K562 (cell line): ENCODE results near the gene HDAC9. TPM values are rescaled to one million over a fixed set of nuclear protein-coding genes. Genes with fewer than 3 reads are reported as not detected.

Experiments
- ATAC-seq: fragments of 200-7000 bp; cut with Tn5 transposase; 3 replicates; pipeline ENCODE4 v1.9.1; 2020; ENCODE audit warnings: moderate library complexity
- BruUV-seq: library from RNA; stranded (reverse); fragments of 400-500 nt; replicated peaks from 2 replicates; lab custom pipeline; 2021; lab: Mats Ljungman, UMichigan
- CTCF ChIA-PET: fragments of 300-600 bp; formaldehyde crosslinking; extraction: SDS; loops from one replicate; lab custom pipeline; 2021; ENCODE audit warnings: low intra/inter-chr PET ratio; lab: Yijun Ruan, JAX
- POLR2A ChIA-PET: fragments of 300-600, 350-650 bp; sonication (Branson Sonifier 250); formaldehyde crosslinking; extraction: SDS; loops from one replicate; lab custom pipeline; 2021; ENCODE audit warnings: antibody characterized with exemption, inconsistent platforms; lab: Yijun Ruan, JAX
- DNase-seq, 4 experiments: peaks; one replicate each; pipeline versions ENCODE4 v3.0.0 to v3.0.0-alpha.2; 2011 to 2018; ENCODE audit warnings: low spot score in 3 of 4, mixed read lengths in 3 of 4; ENCODE audit errors: extremely low read depth in 1 of 4
- FAIRE-seq: peaks from 2 replicates; lab custom pipeline; 2011; peaks lifted over from hg19 to GRCh38; lab: Jason Lieb, UNC
- H2AFZ ChIP-seq: 2 replicates; pipeline ENCODE4 v1.6.0; 2011; ENCODE audit warnings: low read depth, low read length, control low read depth, inconsistent platforms
- H3K27ac ChIP-seq: fragments of 200-600 bp; 3 replicates; pipeline ENCODE4 v1.8.0; 2011; ENCODE audit warnings: low read depth, mild to moderate bottlenecking, control low read depth, inconsistent platforms, low read length, moderate library complexity, mixed read lengths; ENCODE audit errors: extremely low read depth
- H3K27me3 ChIP-seq, 2 experiments: fragments of 300-600 bp in 1 of 2; 2 replicates in 1 of 2; 3 replicates in 1 of 2; pipeline versions ENCODE4 v1.6.0 to v1.8.0; 2011; ENCODE audit warnings: inconsistent platforms in 2 of 2, low read length in 2 of 2, mild to moderate bottlenecking in 1 of 2, mixed read lengths in 1 of 2, moderate library complexity in 1 of 2; ENCODE audit not compliant: control insufficient read depth in 2 of 2, insufficient read depth in 2 of 2
- H3K36me3 ChIP-seq: fragments of 300-600 bp; 3 replicates; pipeline ENCODE4 v1.8.0; 2011; ENCODE audit warnings: mild to moderate bottlenecking, low read length, inconsistent platforms; ENCODE audit not compliant: control insufficient read depth, insufficient read depth
- H3K4me1 ChIP-seq, 2 experiments: fragments of 200-600 bp in 1 of 2; replicated peaks in 1 of 2; 2 replicates in 1 of 2; 3 replicates in 1 of 2; pipeline versions ENCODE4 v1.5.1 to v1.8.0; 2011; ENCODE audit warnings: inconsistent platforms in 2 of 2, low read length in 2 of 2, mild to moderate bottlenecking in 1 of 2, mixed read lengths in 1 of 2, moderate library complexity in 1 of 2; ENCODE audit not compliant: control insufficient read depth in 2 of 2, insufficient read depth in 2 of 2
- H3K4me2 ChIP-seq: 2 replicates; pipeline ENCODE4 v1.6.1; 2011; ENCODE audit warnings: low read length, control low read depth, inconsistent platforms, mixed read lengths; ENCODE audit not compliant: insufficient read depth
- H3K4me3 ChIP-seq: fragments of 200-600 bp; sonication (generic), shearing (Covaris generic); 2 replicates; pipeline ENCODE4 v1.5.1; 2016; ENCODE audit warnings: control low read depth, inconsistent platforms
- H3K79me2 ChIP-seq: fragments of 200-600 bp; 3 replicates; pipeline ENCODE4 v1.8.0; 2011; ENCODE audit warnings: low read length, inconsistent platforms; ENCODE audit not compliant: control insufficient read depth, insufficient read depth
- H3K9ac ChIP-seq, 2 experiments: 2 replicates each; pipeline versions ENCODE4 v1.6.0 to v1.6.1; 2011; ENCODE audit warnings: low read depth in 2 of 2, low read length in 2 of 2, control low read depth in 1 of 2, inconsistent platforms in 1 of 2, mild to moderate bottlenecking in 1 of 2, mixed read lengths in 1 of 2; ENCODE audit not compliant: insufficient read depth in 1 of 2
- H3K9me1 ChIP-seq: one replicate; pipeline ENCODE4 v1.6.0; 2011; ENCODE audit warnings: inconsistent platforms, mild to moderate bottlenecking, low read length, moderate library complexity; ENCODE audit not compliant: control insufficient read depth, insufficient read depth
- H3K9me3 ChIP-seq: replicated peaks from 2 replicates; pipeline ENCODE4 v1.5.1; 2011; ENCODE audit warnings: low read depth, low read length, inconsistent platforms; ENCODE audit not compliant: control insufficient read depth, insufficient read depth
- H4K20me1 ChIP-seq: replicated peaks from 2 replicates; pipeline ENCODE4 v1.6.1; 2011; ENCODE audit warnings: low read length, inconsistent platforms, mixed read lengths; ENCODE audit not compliant: control insufficient read depth, insufficient read depth
- CBX1 ChIP-seq: sonication (generic); IDR thresholded peaks from 2 replicates; pipeline ENCODE4 v1.6.1; 2016; ENCODE audit warnings: antibody characterized with exemption, low read depth, mild to moderate bottlenecking
- DNMT1 ChIP-seq: fragments of 450-650 bp; IDR thresholded peaks from 2 replicates; pipeline ENCODE4 v1.6.1; 2016; ENCODE audit warnings: antibody characterized with exemption, mild to moderate bottlenecking
- FOXJ2 ChIP-seq: fragments of 200-800 bp; sonication (Bioruptor generic); IDR thresholded peaks from 2 replicates; pipeline ENCODE4 v1.6.1; 2016; ENCODE audit warnings: missing genetic modification characterization, missing compliant biosample characterization
- GABPA ChIP-seq: fragments of 200-800 bp; sonication (Bioruptor generic); conservative IDR thresholded peaks from 2 replicates; pipeline ENCODE4 v1.6.1; 2016; ENCODE audit warnings: low read depth, missing genetic modification characterization, missing compliant biosample characterization
- HDAC8 ChIP-seq: fragments of 450-650 bp; IDR thresholded peaks from 2 replicates; pipeline ENCODE4 v1.6.1; 2016; ENCODE audit warnings: mild to moderate bottlenecking, missing genetic modification characterization, moderate library complexity, missing compliant biosample characterization
- KAT7 ChIP-seq: sonication (generic); formaldehyde crosslinking; IDR thresholded peaks from 2 replicates; pipeline ENCODE4 v1.8.0; 2022; ENCODE audit warnings: missing genetic modification reagents, mild to moderate bottlenecking, borderline replicate concordance
- POLR2AphosphoS2 ChIP-seq: IDR thresholded peaks from 2 replicates; pipeline ENCODE4 v1.6.1; 2012; ENCODE audit warnings: low read length, improper control_type of control experiment
- POLR2AphosphoS5 ChIP-seq: IDR thresholded peaks from 2 replicates; pipeline ENCODE4 v1.6.1; 2011; ENCODE audit warnings: mild to moderate bottlenecking, low read depth, low read length, moderate library complexity; ENCODE audit not compliant: control insufficient read depth, insufficient read depth
- TCF7 ChIP-seq: sonication (generic); IDR thresholded peaks from 2 replicates; pipeline ENCODE4 v1.6.1; 2016; ENCODE audit warnings: antibody characterized with exemption, borderline replicate concordance
- U2AF2 ChIP-seq: fragments of 200-400 bp; formaldehyde crosslinking; optimal IDR thresholded peaks from 2 replicates; pipeline ENCODE3; 2017; ENCODE audit warnings: low read depth, mild to moderate bottlenecking, low read length
- ZNF146 ChIP-seq: IDR thresholded peaks from one replicate; pipeline ENCODE4 v1.6.1; 2018; ENCODE audit warnings: missing compliant biosample characterization; ENCODE audit not compliant: unreplicated experiment
- ZNF165 ChIP-seq: fragments of 250-450 bp; sonication (Bioruptor Pico); IDR thresholded peaks from 2 replicates; pipeline ENCODE4 v1.4.0; 2020; ENCODE audit warnings: borderline replicate concordance
- ZNF586 ChIP-seq: fragments of 450-650 bp; formaldehyde crosslinking; conservative IDR thresholded peaks from 2 replicates; pipeline ENCODE4 v1.4.0; 2020; ENCODE audit warnings: mild to moderate bottlenecking, moderate library complexity
- ZNF77 ChIP-seq: fragments of 250-450 bp; sonication (Bioruptor Pico); IDR thresholded peaks from 2 replicates; pipeline ENCODE4 v1.5.0; 2020
- WGBS: fragments of 100-300 bp; shearing (Covaris generic); methylation state at CpG from one replicate; pipeline ENCODE4 v1.1.6; 2016; ENCODE audit warnings: low coverage, mixed read lengths; ENCODE audit not compliant: insufficient coverage; ENCODE audit errors: missing lambda C conversion rate; 5-methylcytosine and 5-hydroxymethylcytosine counted together
- in situ Hi-C: fragments of 300-500 bp; cut with MboI; formaldehyde crosslinking; loops from 4 replicates; pipeline ENCODE4 v1.15.0; 2018; ENCODE audit warnings: inconsistent platforms, mixed read lengths
- intact Hi-C: fragments of 100-400 bp; cut with micrococcal nuclease; formaldehyde crosslinking; loops from 2 replicates; pipeline ENCODE4 v1.14.2; 2022
- polyA plus RNA-seq, 8 experiments: library from polyadenylated mRNA; depleted of rRNA in 4 of 8; stranded (reverse) in 5 of 8; unstranded in 3 of 8; fragments of >200 nt; fragmentation: Nextera tagmentation in 2 of 8; fragmentation: Illumina TruSeq in 1 of 8; extraction: Ambion mirVana in 2 of 8; extraction: Trizol in 1 of 8; gene quantifications; 2 replicates each; pipeline versions ENCODE4 v1.2.1 to v1.2.3, GENCODE V29; 2011 to 2014; ENCODE audit warnings: inconsistent platforms in 1 of 8, missing spikeins in 1 of 8
- total RNA-seq, 7 experiments: library from RNA; depleted of rRNA in 6 of 7; stranded (reverse); fragments of >200 nt in 6 of 7; fragmentation: Illumina TruSeq in 2 of 7; extraction: Trizol in 2 of 7; gene quantifications; 2 replicates each; pipeline versions ENCODE4 v1.2.1 to v1.2.3, GENCODE V29; 2011 to 2021; ENCODE audit warnings: low replicate concordance in 1 of 7
- TF ChIP-seq, protein P1 (sequence below): sonication (generic); formaldehyde crosslinking; IDR thresholded peaks from 2 replicates; pipeline ENCODE4 v1.9.0; 2022; ENCODE audit warnings: mild to moderate bottlenecking, missing genetic modification reagents
- TF ChIP-seq, protein P2 (sequence below): fragments of 250-450 bp; sonication (Bioruptor Pico); IDR thresholded peaks from 2 replicates; pipeline ENCODE4 v1.9.0; 2021; ENCODE audit warnings: mild to moderate bottlenecking
- TF ChIP-seq, protein P3 (sequence below): sonication (generic); formaldehyde crosslinking; IDR thresholded peaks from 2 replicates; pipeline ENCODE4 v1.8.0; 2022; ENCODE audit warnings: mild to moderate bottlenecking, low read depth, missing genetic modification reagents

The HDAC9 gene
- total and polyA plus RNA-seq, 9 of the 15 experiments (the other 6 are each of a cell fraction or from before 2014, with no cell fraction given) = 0.08 to 0.91 (median 0.33) TPM

DNA sequence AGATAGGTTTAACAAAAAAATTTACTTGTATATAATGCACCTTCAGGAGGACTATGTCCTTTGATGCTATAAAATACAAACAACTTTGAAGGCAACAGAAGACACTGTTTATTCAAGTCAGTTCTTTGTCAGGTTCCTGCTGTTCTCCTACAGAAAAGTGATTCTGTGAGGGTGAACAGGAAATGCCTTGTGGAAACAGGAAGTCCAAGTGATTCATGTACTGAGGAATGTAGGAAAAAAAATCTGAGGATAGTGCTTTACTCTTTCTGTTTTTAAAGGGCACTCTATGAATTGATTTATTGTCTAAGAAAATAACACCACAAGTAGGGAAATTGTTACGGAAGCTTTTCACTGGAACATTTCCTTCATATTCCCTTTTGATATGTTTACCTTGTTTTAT is 171.9 kb downstream of the HDAC9 start:
- POLR2A ChIA-PET = no interaction called here

DNA sequence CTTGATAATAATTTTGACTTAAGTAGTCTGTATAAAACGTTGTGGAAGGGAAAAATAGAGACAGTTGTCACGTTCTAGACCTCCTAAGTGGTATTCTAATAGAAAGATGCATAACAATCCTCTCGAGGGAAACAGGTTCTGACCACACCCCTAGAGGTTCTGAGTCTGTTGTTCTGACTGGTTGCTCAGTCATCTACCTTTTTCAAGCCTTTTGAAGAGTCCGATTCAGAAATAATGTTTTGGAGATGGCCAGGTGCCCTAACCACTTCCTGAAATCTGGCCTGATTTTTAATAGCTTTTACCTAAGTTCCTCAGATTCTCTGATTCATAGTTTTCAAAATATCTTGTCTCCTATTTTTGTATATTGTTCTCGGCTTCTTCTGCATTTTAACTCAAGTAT is 175.6 kb downstream of the HDAC9 start:
- Histone ChIP-seq H3K27me3 (no peaks in the 10 kb centered on the region), H3K4me2 (no peak overlapping the region), H3K4me3 (no peak overlapping the region), H3K9me3 (no peaks in the 10 kb centered on the region; the same call in none of the 2 replicates), H4K20me1 (no peaks in the 10 kb centered on the region), H3K27ac (no peak overlapping the region), H3K9ac (no peak overlapping the region), H2AFZ (no peak overlapping the region), H3K4me1 (no peaks in the 10 kb centered on the region), H3K9me1 (no peaks in the 10 kb centered on the region), H3K36me3 (no peaks in the 10 kb centered on the region), H3K79me2 (no peaks in the 10 kb centered on the region)
- ATAC-seq (no peak), DNase-seq (no peak), FAIRE-seq (no peak)
- BruUV-seq = no TSS peak
- POLR2A ChIA-PET = no interaction called here
- WGBS = 4% methylated on average over 5 of the region's 5 CpGs
- CTCF ChIA-PET = no interaction called here
- intact Hi-C loops = no loop called here
- in situ Hi-C loops = no loop called here
- TF ChIP-seq ZNF165 (CRISPR knock-in tag) (no peak), U2AF2 (no peak), DNMT1 (no peak), ZNF586 (CRISPR knock-in tag) (no peak), CBX1 (no peak), ZNF77 (no peak), KAT7 (CRISPR knock-in tag) (no peak), POLR2AphosphoS5 (no peak), ZNF146 (no peak), POLR2AphosphoS2 (no peak), FOXJ2 (tag) (no peak), HDAC8 (tag) (no peak)
- TF ChIP-seq, protein P1, sequence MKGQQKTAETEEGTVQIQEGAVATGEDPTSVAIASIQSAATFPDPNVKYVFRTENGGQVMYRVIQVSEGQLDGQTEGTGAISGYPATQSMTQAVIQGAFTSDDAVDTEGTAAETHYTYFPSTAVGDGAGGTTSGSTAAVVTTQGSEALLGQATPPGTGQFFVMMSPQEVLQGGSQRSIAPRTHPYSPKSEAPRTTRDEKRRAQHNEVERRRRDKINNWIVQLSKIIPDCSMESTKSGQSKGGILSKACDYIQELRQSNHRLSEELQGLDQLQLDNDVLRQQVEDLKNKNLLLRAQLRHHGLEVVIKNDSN = no peak
- TF ChIP-seq, protein P2, sequence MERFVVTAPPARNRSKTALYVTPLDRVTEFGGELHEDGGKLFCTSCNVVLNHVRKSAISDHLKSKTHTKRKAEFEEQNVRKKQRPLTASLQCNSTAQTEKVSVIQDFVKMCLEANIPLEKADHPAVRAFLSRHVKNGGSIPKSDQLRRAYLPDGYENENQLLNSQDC = no peak
- TF ChIP-seq, protein P3, sequence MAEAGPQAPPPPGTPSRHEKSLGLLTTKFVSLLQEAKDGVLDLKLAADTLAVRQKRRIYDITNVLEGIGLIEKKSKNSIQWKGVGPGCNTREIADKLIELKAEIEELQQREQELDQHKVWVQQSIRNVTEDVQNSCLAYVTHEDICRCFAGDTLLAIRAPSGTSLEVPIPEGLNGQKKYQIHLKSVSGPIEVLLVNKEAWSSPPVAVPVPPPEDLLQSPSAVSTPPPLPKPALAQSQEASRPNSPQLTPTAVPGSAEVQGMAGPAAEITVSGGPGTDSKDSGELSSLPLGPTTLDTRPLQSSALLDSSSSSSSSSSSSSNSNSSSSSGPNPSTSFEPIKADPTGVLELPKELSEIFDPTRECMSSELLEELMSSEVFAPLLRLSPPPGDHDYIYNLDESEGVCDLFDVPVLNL (CRISPR knock-in tag) = no peak

More for the DNA sequence above, 171.9 kb downstream of the HDAC9 start:
- in situ Hi-C loops = no loop called here
- intact Hi-C loops = loop anchor here (2.0 to 5.0 kb wide), 2 partner anchors 315 to 987 kb away; no protein-coding TSS in a partner anchor
- CTCF ChIA-PET = no interaction called here
- no peaks in the 10 kb centered on the region for H3K27me3 ChIP-seq
- TF ChIP-seq TCF7 (no peak), GABPA (tag) (peak; percentile 59)
- no peak overlapping the region for H3K4me3 ChIP-seq
- no peak overlapping the region for H2AFZ ChIP-seq
- H3K9ac ChIP-seq = no peak overlapping the region
- no peaks in the 10 kb centered on the region for H4K20me1 ChIP-seq
- no peak for ATAC-seq
- no peaks in the 10 kb centered on the region for H3K9me1 ChIP-seq
- no TSS peak for BruUV-seq
- no peaks in the 10 kb centered on the region; the same call in 1 of the 2 replicates for H3K9me3 ChIP-seq
- no peaks in the 10 kb centered on the region for H3K4me1 ChIP-seq
- no peak overlapping the region for H3K27ac ChIP-seq
- no peak for DNase-seq
- no peaks in the 10 kb centered on the region for H3K79me2 ChIP-seq
- no peak overlapping the region for H3K4me2 ChIP-seq
- no peak for FAIRE-seq
- WGBS = 0% methylated on average over 1 of the region's 1 CpG
- no peaks in the 10 kb centered on the region for H3K36me3 ChIP-seq
